Measurements from ENCODE around the gene TSPEAR.

DNA sequence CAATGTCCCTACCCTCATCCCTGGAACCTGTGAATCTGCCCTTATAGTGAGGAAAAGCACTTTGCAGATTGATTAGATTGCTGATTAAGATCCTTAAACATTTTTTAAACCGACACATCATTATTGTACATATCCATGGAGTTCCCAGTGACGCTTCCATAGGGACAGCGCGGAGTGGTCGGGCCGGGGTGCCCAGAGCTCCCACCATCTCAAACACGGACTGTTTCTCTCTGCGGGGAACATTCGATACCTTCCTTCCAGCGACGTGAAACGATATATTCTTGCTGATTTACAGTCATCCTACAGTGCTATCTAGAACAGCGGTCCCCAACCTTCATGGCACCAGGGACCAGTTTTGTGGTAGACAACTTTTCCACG is 10.4 kb downstream of the TSPEAR start:
- TF ChIP-seq, protein P1, sequence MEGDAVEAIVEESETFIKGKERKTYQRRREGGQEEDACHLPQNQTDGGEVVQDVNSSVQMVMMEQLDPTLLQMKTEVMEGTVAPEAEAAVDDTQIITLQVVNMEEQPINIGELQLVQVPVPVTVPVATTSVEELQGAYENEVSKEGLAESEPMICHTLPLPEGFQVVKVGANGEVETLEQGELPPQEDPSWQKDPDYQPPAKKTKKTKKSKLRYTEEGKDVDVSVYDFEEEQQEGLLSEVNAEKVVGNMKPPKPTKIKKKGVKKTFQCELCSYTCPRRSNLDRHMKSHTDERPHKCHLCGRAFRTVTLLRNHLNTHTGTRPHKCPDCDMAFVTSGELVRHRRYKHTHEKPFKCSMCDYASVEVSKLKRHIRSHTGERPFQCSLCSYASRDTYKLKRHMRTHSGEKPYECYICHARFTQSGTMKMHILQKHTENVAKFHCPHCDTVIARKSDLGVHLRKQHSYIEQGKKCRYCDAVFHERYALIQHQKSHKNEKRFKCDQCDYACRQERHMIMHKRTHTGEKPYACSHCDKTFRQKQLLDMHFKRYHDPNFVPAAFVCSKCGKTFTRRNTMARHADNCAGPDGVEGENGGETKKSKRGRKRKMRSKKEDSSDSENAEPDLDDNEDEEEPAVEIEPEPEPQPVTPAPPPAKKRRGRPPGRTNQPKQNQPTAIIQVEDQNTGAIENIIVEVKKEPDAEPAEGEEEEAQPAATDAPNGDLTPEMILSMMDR (IDR thresholded peaks at IDR 0.05), result no peak
- TF ChIP-seq POLR2A (IDR thresholded peaks at IDR 0.05), result no peak

All from prostate gland (tissue), 2 donors.